ENCODE measurements around the gene ABHD5.

The ABHD5 gene

DNA sequence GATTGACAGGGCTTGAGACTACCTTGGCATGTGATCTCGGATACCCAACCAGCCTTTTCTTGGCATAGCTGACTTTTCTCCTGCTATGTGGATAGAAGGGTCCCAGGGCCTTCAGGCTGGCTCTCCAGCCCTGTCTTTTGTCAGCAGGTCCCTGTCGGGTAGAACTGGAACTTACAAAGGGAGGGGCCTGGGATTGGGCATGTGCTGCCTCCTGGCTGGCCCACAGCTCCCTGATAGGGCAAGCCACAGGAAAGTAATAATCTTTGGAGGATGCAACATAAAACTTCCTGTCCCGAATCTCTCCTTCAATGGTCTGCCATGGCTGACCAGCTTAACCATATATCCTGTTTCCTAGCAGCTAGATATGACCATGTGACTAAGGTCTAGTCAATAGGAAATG is 89.1 kb downstream of the ABHD5 start:
- no peak for DNase-seq (ENCODE audit: low read depth)

DNA sequence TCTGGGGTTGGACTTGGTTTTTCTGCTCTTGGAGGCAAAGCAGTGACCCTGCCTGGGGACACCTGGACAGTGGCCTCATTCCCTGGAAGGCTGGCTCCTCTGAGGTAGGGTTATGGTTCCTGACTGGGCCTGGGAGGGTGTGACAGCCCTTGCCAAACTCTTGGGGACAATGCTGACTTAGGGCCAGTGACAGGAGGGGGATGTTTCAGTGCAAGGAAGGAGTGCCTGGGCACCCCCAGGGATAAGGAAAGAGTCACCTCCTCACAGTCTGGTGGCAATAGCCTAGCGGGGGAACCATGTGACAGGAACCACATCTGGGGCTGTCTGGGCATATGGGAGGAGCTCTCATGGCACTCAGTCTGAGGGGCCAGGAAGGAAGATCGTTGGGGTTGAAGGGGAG is 91.8 kb downstream of the ABHD5 start:
- no peak for DNase-seq (ENCODE audit: low read depth)

Data from non-pigmented ciliary epithelial cell (primary cell).